Mesendoderm (in vitro differentiated cells): ENCODE data around the gene GATB.

Experiments used
- DNase-seq: peaks from one replicate; pipeline ENCODE4 v3.0.0; 2013
- H2AK5ac ChIP-seq: 2 replicates; pipeline ENCODE4 v1.6.1; 2013; ENCODE audit warnings: low read length, inconsistent platforms
- H2BK120ac ChIP-seq: 2 replicates; pipeline ENCODE4 v1.6.1; 2013; ENCODE audit warnings: low read depth, mild to moderate bottlenecking, low read length, moderate library complexity, mixed read lengths
- H2BK15ac ChIP-seq: replicated peaks from 2 replicates; pipeline ENCODE4 v1.6.1; 2013; ENCODE audit warnings: low read depth, mild to moderate bottlenecking, moderate library complexity
- H2BK5ac ChIP-seq: 2 replicates; pipeline ENCODE4 v1.6.1; 2013; ENCODE audit warnings: low read length, inconsistent platforms
- H3K18ac ChIP-seq: 2 replicates; pipeline ENCODE4 v1.6.1; 2013; ENCODE audit warnings: mild to moderate bottlenecking, low read length, mixed read lengths
- H3K23ac ChIP-seq: one replicate; pipeline ENCODE4 v1.6.1; 2013; ENCODE audit warnings: low read length
- H3K27ac ChIP-seq: 2 replicates; pipeline ENCODE4 v1.5.1; 2013; ENCODE audit warnings: low read depth, mild to moderate bottlenecking, inconsistent platforms, low read length, moderate library complexity
- H3K27me3 ChIP-seq: 2 replicates; pipeline ENCODE4 v1.6.1; 2013; ENCODE audit warnings: low read length, control low read depth, mild to moderate bottlenecking, inconsistent platforms; ENCODE audit not compliant: insufficient read depth, poor library complexity
- H3K36me3 ChIP-seq: 2 replicates; pipeline ENCODE4 v1.6.1; 2013; ENCODE audit warnings: low read length, inconsistent platforms; ENCODE audit not compliant: control insufficient read depth, insufficient read depth
- H3K4ac ChIP-seq: one replicate; pipeline ENCODE4 v1.6.1; 2013; ENCODE audit warnings: low read depth, mild to moderate bottlenecking, low read length, moderate library complexity
- H3K4me1 ChIP-seq: 2 replicates; pipeline ENCODE4 v1.6.1; 2013; ENCODE audit warnings: low read depth, low read length, inconsistent platforms; ENCODE audit not compliant: control insufficient read depth
- H3K4me2 ChIP-seq: 2 replicates; pipeline ENCODE4 v1.6.1; 2013; ENCODE audit warnings: low read length
- H3K4me3 ChIP-seq: 2 replicates; pipeline ENCODE4 v1.5.1; 2013; ENCODE audit warnings: mild to moderate bottlenecking, low read length
- H3K56ac ChIP-seq: one replicate; pipeline ENCODE4 v1.6.1; 2013; ENCODE audit warnings: low read length
- H3K79me1 ChIP-seq: 2 replicates; pipeline ENCODE4 v1.6.1; 2013; ENCODE audit warnings: low read length, inconsistent platforms
- H3K79me2 ChIP-seq: 2 replicates; pipeline ENCODE4 v1.6.1; 2013; ENCODE audit warnings: mild to moderate bottlenecking, low read length; ENCODE audit not compliant: control insufficient read depth, insufficient read depth
- H3K9ac ChIP-seq: 2 replicates; pipeline ENCODE4 v1.6.1; 2013; ENCODE audit warnings: low read length, inconsistent platforms
- H4K5ac ChIP-seq: one replicate; pipeline ENCODE4 v1.6.1; 2013; ENCODE audit warnings: low read length
- H4K8ac ChIP-seq: one replicate; pipeline ENCODE4 v1.6.1; 2013; ENCODE audit warnings: low read depth, mild to moderate bottlenecking, control low read depth, low read length, moderate library complexity
- WGBS: extraction: QIAGEN DNeasy Blood & Tissue Kit; methylation state at CpG from one replicate; pipeline ENCODE4 v1.1.7; 2013; ENCODE audit warnings: low lambda C conversion rate, missing lambda C conversion rate; ENCODE audit not compliant: insufficient coverage; ENCODE audit errors: extremely low coverage; 5-methylcytosine and 5-hydroxymethylcytosine counted together

The GATB gene

DNA sequence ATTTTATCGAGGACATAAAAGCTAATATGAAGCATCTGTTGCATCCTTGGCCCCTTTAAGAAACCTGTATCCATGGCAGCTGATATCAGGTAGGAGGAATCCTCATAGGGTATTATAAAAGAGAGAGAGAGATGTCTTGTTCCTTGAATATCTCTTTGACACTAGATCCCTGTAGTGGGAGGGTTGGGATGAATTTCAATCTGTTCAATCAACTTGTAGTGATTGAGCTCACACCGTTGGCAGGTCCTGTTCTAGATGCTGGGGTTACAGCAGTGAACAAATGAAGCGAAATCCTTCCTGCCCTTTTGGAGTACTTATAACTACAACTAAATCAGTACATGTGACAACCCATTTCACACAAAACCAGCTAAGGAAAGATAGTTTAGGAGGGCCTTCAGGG, 35.3 kb upstream of the GATB start:
- H3K27ac ChIP-seq, result no peak overlapping the region
- H3K4me2 ChIP-seq, result no peak overlapping the region
- no peak overlapping the region for H3K23ac ChIP-seq
- H2BK15ac ChIP-seq, result no peak overlapping the region
- no CpG with 5 or more reads among the region's 3 CpGs for WGBS
- no peak overlapping the region for H3K4ac ChIP-seq
- H3K36me3 ChIP-seq, result no peaks in the 10 kb centered on the region
- H3K18ac ChIP-seq, result no peak overlapping the region
- H2BK120ac ChIP-seq, result no peak overlapping the region
- H3K4me1 ChIP-seq, result peaks cover 13% of the 10 kb centered on the region
- DNase-seq, result no peak
- no peaks in the 10 kb centered on the region for H3K79me2 ChIP-seq
- H3K27me3 ChIP-seq, result no peaks in the 10 kb centered on the region
- H2BK5ac ChIP-seq, result no peak overlapping the region
- no peaks in the 10 kb centered on the region for H3K79me1 ChIP-seq
- H2AK5ac ChIP-seq, result no peak overlapping the region
- no peak overlapping the region for H3K9ac ChIP-seq
- no peak overlapping the region for H4K8ac ChIP-seq
- H3K4me3 ChIP-seq, result no peak overlapping the region
- H4K5ac ChIP-seq, result no peak overlapping the region
- no peak overlapping the region for H3K56ac ChIP-seq

DNA sequence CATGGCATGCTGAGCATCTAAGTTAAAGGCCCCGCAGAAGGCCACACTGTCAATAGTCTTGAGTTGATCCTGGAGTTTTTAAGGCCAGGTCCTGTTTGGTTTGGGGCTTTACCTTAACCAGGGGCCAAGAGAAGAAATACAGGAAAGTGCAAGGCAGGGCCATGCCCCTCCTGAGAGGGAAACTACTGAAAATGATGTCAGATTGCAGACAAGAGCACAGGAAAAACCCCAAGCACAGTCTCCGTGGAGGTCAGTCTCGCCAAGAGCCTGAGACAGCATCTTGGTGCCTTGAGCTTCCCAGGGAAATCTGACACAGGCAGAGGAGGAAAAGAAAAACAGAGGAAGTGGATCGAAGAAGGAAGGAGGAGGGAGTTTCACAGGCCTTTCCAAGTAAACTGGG, 32.2 kb upstream of the GATB start:
- H3K18ac ChIP-seq, result no peak overlapping the region
- no peaks in the 10 kb centered on the region for H3K79me1 ChIP-seq
- H3K27me3 ChIP-seq, result no peaks in the 10 kb centered on the region
- WGBS, result no CpG with 5 or more reads among the region's 4 CpGs
- no peak overlapping the region for H3K4me3 ChIP-seq
- no peak overlapping the region for H3K4me2 ChIP-seq
- H3K9ac ChIP-seq, result no peak overlapping the region
- no peak overlapping the region for H4K8ac ChIP-seq
- no peaks in the 10 kb centered on the region for H3K4me1 ChIP-seq
- H2BK5ac ChIP-seq, result no peak overlapping the region
- H2BK120ac ChIP-seq, result no peak overlapping the region
- H3K4ac ChIP-seq, result no peak overlapping the region
- H3K23ac ChIP-seq, result no peak overlapping the region
- H2BK15ac ChIP-seq, result no peak overlapping the region
- H2AK5ac ChIP-seq, result no peak overlapping the region
- H3K56ac ChIP-seq, result no peak overlapping the region
- no peaks in the 10 kb centered on the region for H3K79me2 ChIP-seq
- H3K36me3 ChIP-seq, result no peaks in the 10 kb centered on the region
- H3K27ac ChIP-seq, result no peak overlapping the region
- DNase-seq, result no peak
- H4K5ac ChIP-seq, result no peak overlapping the region

DNA sequence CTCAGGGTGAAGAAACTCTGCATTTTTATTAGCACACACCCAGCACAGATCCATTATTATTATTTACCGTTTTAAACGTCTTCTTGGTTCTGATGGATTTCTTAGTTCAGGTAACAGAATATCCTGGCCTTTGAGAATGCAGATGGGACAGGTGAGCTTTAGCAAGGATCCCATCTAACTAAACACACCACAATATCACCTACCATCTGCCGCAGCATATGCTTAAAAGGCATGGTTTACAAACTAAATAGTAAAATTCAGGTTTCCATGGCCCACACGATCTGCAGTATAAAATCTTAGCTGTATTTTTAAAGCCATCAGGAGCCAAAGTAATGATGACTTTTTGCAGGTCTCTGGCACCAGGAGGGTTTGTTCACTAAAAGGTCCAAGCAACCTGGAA, 31.7 kb upstream of the GATB start:
- no peak overlapping the region for H4K5ac ChIP-seq
- H2BK5ac ChIP-seq, result no peak overlapping the region
- H2AK5ac ChIP-seq, result no peak overlapping the region
- H3K4me3 ChIP-seq, result no peak overlapping the region
- H2BK15ac ChIP-seq, result no peak overlapping the region
- H3K4me2 ChIP-seq, result no peak overlapping the region
- H3K79me1 ChIP-seq, result no peaks in the 10 kb centered on the region
- no peak overlapping the region for H3K4ac ChIP-seq
- H3K9ac ChIP-seq, result no peak overlapping the region
- H3K79me2 ChIP-seq, result no peaks in the 10 kb centered on the region
- WGBS, result no CpG with 5 or more reads among the region's 4 CpGs
- H4K8ac ChIP-seq, result no peak overlapping the region
- H3K4me1 ChIP-seq, result no peaks in the 10 kb centered on the region
- no peaks in the 10 kb centered on the region for H3K36me3 ChIP-seq
- DNase-seq, result no peak
- no peak overlapping the region for H3K23ac ChIP-seq
- no peaks in the 10 kb centered on the region for H3K27me3 ChIP-seq
- H3K56ac ChIP-seq, result no peak overlapping the region
- no peak overlapping the region for H3K27ac ChIP-seq
- H2BK120ac ChIP-seq, result no peak overlapping the region
- no peak overlapping the region for H3K18ac ChIP-seq

DNA sequence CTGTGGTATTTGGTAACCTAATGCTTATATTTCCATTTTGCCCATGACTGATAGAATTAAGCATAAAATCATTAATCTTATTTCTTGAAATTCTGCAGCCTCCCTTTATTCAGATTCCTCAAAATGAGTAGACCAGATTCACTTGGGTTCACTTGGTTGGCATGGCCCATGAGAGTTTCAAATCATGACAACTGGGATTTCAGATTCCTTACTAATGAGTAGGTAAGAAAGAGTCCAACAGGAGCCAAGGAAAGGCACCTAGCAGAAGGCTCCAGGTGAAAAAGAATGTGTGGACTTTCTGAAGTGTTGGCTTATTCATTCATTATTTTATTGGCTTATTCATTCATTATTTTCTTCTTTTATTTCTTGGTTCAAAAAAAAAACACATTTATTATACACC, 27.2 kb upstream of the GATB start:
- H3K4ac ChIP-seq, result no peak overlapping the region
- H2BK15ac ChIP-seq, result no peak overlapping the region
- DNase-seq, result no peak
- no peak overlapping the region for H2BK5ac ChIP-seq
- no peak overlapping the region for H3K27ac ChIP-seq
- H3K9ac ChIP-seq, result no peak overlapping the region
- no peak overlapping the region for H3K4me2 ChIP-seq
- H3K4me3 ChIP-seq, result no peak overlapping the region
- no peaks in the 10 kb centered on the region for H3K27me3 ChIP-seq
- H4K5ac ChIP-seq, result no peak overlapping the region
- H3K4me1 ChIP-seq, result no peaks in the 10 kb centered on the region
- no peak overlapping the region for H3K56ac ChIP-seq
- no peak overlapping the region for H2AK5ac ChIP-seq
- H3K36me3 ChIP-seq, result no peaks in the 10 kb centered on the region
- no peak overlapping the region for H3K23ac ChIP-seq
- no peak overlapping the region for H2BK120ac ChIP-seq
- no peaks in the 10 kb centered on the region for H3K79me2 ChIP-seq
- no peaks in the 10 kb centered on the region for H3K79me1 ChIP-seq
- H3K18ac ChIP-seq, result no peak overlapping the region
- no peak overlapping the region for H4K8ac ChIP-seq

DNA sequence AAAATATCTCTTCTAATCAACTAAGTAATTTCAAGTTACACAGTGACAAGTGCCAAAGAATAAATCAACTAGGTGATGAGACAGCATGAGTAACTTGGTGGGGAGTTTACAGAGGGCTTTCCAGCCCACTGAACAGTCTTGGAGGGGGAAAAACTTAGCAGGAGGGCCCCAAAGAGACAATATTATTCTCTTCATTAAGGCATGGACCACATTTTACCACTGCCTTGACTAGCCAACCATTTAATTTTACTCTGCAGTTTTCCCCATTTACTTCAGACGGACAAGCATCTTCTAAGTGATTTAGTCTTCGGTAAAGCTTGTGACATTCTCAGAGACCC, 25.3 kb upstream of the GATB start:
- Histone ChIP-seq H3K4ac (no peak overlapping the region), H3K23ac (no peak overlapping the region), H4K8ac (no peak overlapping the region), H2BK120ac (no peak overlapping the region), H3K4me3 (no peak overlapping the region), H3K56ac (no peak overlapping the region), H3K4me1 (no peaks in the 10 kb centered on the region), H2BK5ac (no peak overlapping the region), H3K18ac (no peak overlapping the region), H3K79me1 (no peaks in the 10 kb centered on the region), H3K79me2 (no peaks in the 10 kb centered on the region), H3K4me2 (no peak overlapping the region), H4K5ac (no peak overlapping the region), H2AK5ac (no peak overlapping the region), H3K27me3 (no peaks in the 10 kb centered on the region), H3K27ac (no peak overlapping the region), H3K9ac (no peak overlapping the region), H3K36me3 (no peaks in the 10 kb centered on the region), H2BK15ac (no peak overlapping the region)
- no CpG with 5 or more reads among the region's 2 CpGs for WGBS
- no peak for DNase-seq

DNA sequence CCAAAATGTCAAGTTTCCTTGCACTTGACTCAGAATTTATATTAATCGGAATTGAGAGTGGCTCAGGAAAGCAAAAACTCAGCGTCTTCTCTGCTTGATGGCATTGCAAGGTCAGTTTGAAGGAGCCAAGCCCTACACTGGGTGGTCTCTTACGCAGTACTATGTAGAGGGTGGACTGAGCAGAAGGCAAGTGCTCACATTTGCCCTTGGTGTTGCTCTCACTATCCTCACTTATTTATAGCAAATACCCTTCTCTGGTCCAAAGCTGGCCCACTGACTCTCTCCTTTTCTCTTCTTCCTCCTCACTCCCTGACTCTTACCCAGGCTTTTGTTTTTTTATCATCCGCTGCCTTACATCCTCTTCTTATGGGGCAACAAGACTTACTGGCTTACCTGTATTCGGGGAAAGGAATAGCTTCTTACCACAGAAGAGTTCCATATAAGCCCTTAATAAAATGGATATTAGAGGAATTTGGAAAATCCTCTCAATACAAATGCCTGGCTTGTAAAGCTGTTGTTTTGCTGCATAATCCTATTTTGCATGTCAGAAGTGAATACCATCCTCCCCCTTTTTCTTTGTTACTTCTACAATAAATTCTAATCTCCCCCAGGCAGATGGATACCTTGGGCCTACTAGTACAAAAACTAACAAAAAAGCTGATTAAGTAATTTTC, 24.8 kb upstream of the GATB start:
- no peak for DNase-seq
- Histone ChIP-seq H3K4ac (no peak overlapping the region), H3K27me3 (no peaks in the 10 kb centered on the region), H2BK120ac (no peak overlapping the region), H3K9ac (no peak overlapping the region), H4K8ac (no peak overlapping the region), H3K56ac (no peak overlapping the region), H3K27ac (no peak overlapping the region), H3K36me3 (no peaks in the 10 kb centered on the region), H4K5ac (no peak overlapping the region), H2BK5ac (no peak overlapping the region), H3K4me3 (no peak overlapping the region), H3K79me2 (no peaks in the 10 kb centered on the region), H3K4me1 (no peaks in the 10 kb centered on the region), H3K4me2 (no peak overlapping the region), H3K18ac (no peak overlapping the region), H3K79me1 (no peaks in the 10 kb centered on the region), H2BK15ac (no peak overlapping the region), H2AK5ac (no peak overlapping the region), H3K23ac (no peak overlapping the region)
- WGBS, result no CpG with 5 or more reads among the region's 5 CpGs
